Nephron progenitor cell (in vitro differentiated cells): ENCODE measurements around the gene CYP24A1.
"Not testable (repeated sequence)": the region's sequence is repeated elsewhere in the genome, so short reads cannot be mapped to it uniquely, and the experiment has no call there.

ENCODE experiments used
- DNase-seq: peaks from one replicate; pipeline ENCODE4 v3.0.0; 2021
- H3K27ac Mint-ChIP-seq: 2 replicates; pipeline ENCODE4 v1.8.0; 2021; ENCODE audit warnings: mild to moderate bottlenecking, moderate library complexity, mixed read lengths
- H3K27me3 Mint-ChIP-seq: 2 replicates; pipeline ENCODE4 v1.8.0; 2021; ENCODE audit warnings: mild to moderate bottlenecking, low read depth, mixed read lengths; ENCODE audit not compliant: poor library complexity
- H3K36me3 Mint-ChIP-seq: 2 replicates; pipeline ENCODE4 v1.8.0; 2021; ENCODE audit warnings: low read depth, mixed read lengths
- H3K4me1 Mint-ChIP-seq: 2 replicates; pipeline ENCODE4 v1.8.0; 2021; ENCODE audit warnings: mixed read lengths
- H3K4me3 Mint-ChIP-seq: 2 replicates; pipeline ENCODE4 v1.8.0; 2021; ENCODE audit warnings: mild to moderate bottlenecking, moderate library complexity, mixed read lengths
- H3K9me3 Mint-ChIP-seq: 2 replicates; pipeline ENCODE4 v1.8.0; 2021; ENCODE audit warnings: mild to moderate bottlenecking, moderate library complexity, mixed read lengths
- CTCF ChIP-seq: fragments of 200-600 bp; sonication (generic); IDR thresholded peaks from 2 replicates; pipeline ENCODE4 v1.5.0; 2021; ENCODE audit warnings: antibody characterized with exemption

The CYP24A1 gene

GRCh38 chr20:54133434-54134427, 40.1 kb downstream of the CYP24A1 start:
- H3K27me3 Mint-ChIP-seq = no peaks in the 10 kb centered on the region
- no peak for DNase-seq
- no peaks in the 10 kb centered on the region for H3K4me1 Mint-ChIP-seq
- TF ChIP-seq CTCF = no peak
- no peak overlapping the region for H3K4me3 Mint-ChIP-seq
- no peaks in the 10 kb centered on the region for H3K36me3 Mint-ChIP-seq
- H3K27ac Mint-ChIP-seq = no peak overlapping the region
- H3K9me3 Mint-ChIP-seq = peaks cover 4% of the 10 kb centered on the region

GRCh38 chr20:54132612-54133433, 41.0 kb downstream of the CYP24A1 start:
- peaks cover 4% of the 10 kb centered on the region for H3K9me3 Mint-ChIP-seq
- H3K27me3 Mint-ChIP-seq = no peaks in the 10 kb centered on the region
- no peaks in the 10 kb centered on the region for H3K36me3 Mint-ChIP-seq
- no peak overlapping the region for H3K27ac Mint-ChIP-seq
- peak; percentile 8 for DNase-seq
- TF ChIP-seq CTCF = no peak
- H3K4me1 Mint-ChIP-seq = peaks cover 7% of the 10 kb centered on the region
- H3K4me3 Mint-ChIP-seq = no peak overlapping the region

- TF ChIP-seq CTCF = no peak
- Mint-ChIP-seq H3K4me1 (peaks cover 16% of the 10 kb centered on the region), H3K9me3 (peaks cover 4% of the 10 kb centered on the region), H3K4me3 (no peak overlapping the region), H3K36me3 (no peaks in the 10 kb centered on the region), H3K27me3 (no peaks in the 10 kb centered on the region), H3K27ac (no peak overlapping the region)
- no peak for DNase-seq
These were observed 41.8 kb downstream of the CYP24A1 start for GRCh38 chr20:54131675-54132611.

GRCh38 chr20:54131125-54131524, 42.7 kb downstream of the CYP24A1 start:
- DNase-seq, H3K27me3 Mint-ChIP-seq, H3K36me3 Mint-ChIP-seq, H3K9me3 Mint-ChIP-seq, H3K27ac Mint-ChIP-seq, H3K4me3 Mint-ChIP-seq: not testable (repeated sequence)
- peaks cover 19% of the 10 kb centered on the region for H3K4me1 Mint-ChIP-seq

- no peak for DNase-seq
- no peak overlapping the region for H3K27ac Mint-ChIP-seq
- no peaks in the 10 kb centered on the region for H3K36me3 Mint-ChIP-seq
- H3K27me3 Mint-ChIP-seq = peaks cover 3% of the 10 kb centered on the region
- H3K4me1 Mint-ChIP-seq = peaks cover 19% of the 10 kb centered on the region
- no peak for TF ChIP-seq CTCF
- peaks cover 4% of the 10 kb centered on the region for H3K9me3 Mint-ChIP-seq
- H3K4me3 Mint-ChIP-seq = no peak overlapping the region
These were observed 44.4 kb downstream of the CYP24A1 start for GRCh38 chr20:54129350-54129749.
